WTC11 (cell line): ENCODE results near the gene FASTKD2. TPM values are rescaled to one million over a fixed set of nuclear protein-coding genes. Genes with fewer than 3 reads are reported as not detected.

Experiments used
- ATAC-seq: fragments of 200-7000 bp; cut with Tn5 transposase; 2 replicates; pipeline ENCODE4 v1.10.0; 2021; ENCODE audit warnings: mild to moderate bottlenecking, moderate library complexity
- CTCF ChIA-PET: fragments of 300-600 bp; sonication (Branson Sonifier 250); formaldehyde crosslinking; loops from one replicate; lab custom pipeline; 2021; ENCODE audit warnings: antibody characterized with exemption; lab: Charles Lee
- POLR2A ChIA-PET: fragments of 350-600 bp; sonication (Branson Sonifier 250); formaldehyde crosslinking; loops from one replicate; lab custom pipeline; 2021; ENCODE audit warnings: antibody characterized with exemption; lab: Charles Lee
- DNase-seq: peaks from one replicate; pipeline ENCODE4 v3.0.0; 2021; ENCODE audit warnings: low spot score
- H3K27ac Mint-ChIP-seq: 2 replicates; pipeline ENCODE4 v1.8.0; 2021; ENCODE audit warnings: mixed read lengths
- H3K27me3 Mint-ChIP-seq: 2 replicates; pipeline ENCODE4 v1.8.0; 2021; ENCODE audit warnings: low read depth, mild to moderate bottlenecking, moderate library complexity, mixed read lengths
- H3K36me3 Mint-ChIP-seq: 2 replicates; pipeline ENCODE4 v1.8.0; 2021; ENCODE audit warnings: mixed read lengths
- H3K4me1 Mint-ChIP-seq: 2 replicates; pipeline ENCODE4 v1.8.0; 2022; ENCODE audit warnings: mixed read lengths
- H3K4me3 Mint-ChIP-seq: 2 replicates; pipeline ENCODE4 v1.8.0; 2021; ENCODE audit warnings: mild to moderate bottlenecking, moderate library complexity, mixed read lengths
- H3K9me3 Mint-ChIP-seq: 2 replicates; pipeline ENCODE4 v1.8.0; 2021; ENCODE audit warnings: mixed read lengths
- ATF1 ChIP-seq: sonication (generic); formaldehyde crosslinking; IDR thresholded peaks from 2 replicates; pipeline ENCODE4 v1.8.1; 2023; ENCODE audit warnings: mild to moderate bottlenecking, moderate library complexity, missing genetic modification reagents
- CREM ChIP-seq: sonication (generic); formaldehyde crosslinking; IDR thresholded peaks from 2 replicates; pipeline ENCODE4 v1.8.1; 2022; ENCODE audit warnings: mild to moderate bottlenecking, missing genetic modification reagents, moderate library complexity
- E2F4 ChIP-seq: sonication (generic); formaldehyde crosslinking; IDR thresholded peaks from 2 replicates; pipeline ENCODE4 v1.8.1; 2022; ENCODE audit warnings: low read depth, mild to moderate bottlenecking, moderate library complexity, missing genetic modification reagents, borderline replicate concordance
- FOXP1 ChIP-seq: sonication (generic); formaldehyde crosslinking; IDR thresholded peaks from 2 replicates; pipeline ENCODE4 v1.8.0; 2022; ENCODE audit warnings: missing genetic modification reagents, mild to moderate bottlenecking, moderate library complexity, borderline replicate concordance
- GRHL2 ChIP-seq: fragments of 250-450 bp; sonication (Bioruptor Pico); IDR thresholded peaks from 2 replicates; pipeline ENCODE4 v1.8.0; 2022; ENCODE audit warnings: mild to moderate bottlenecking, moderate library complexity; ENCODE audit not compliant: insufficient replicate concordance, severe bottlenecking
- IRF1 ChIP-seq: sonication (generic); formaldehyde crosslinking; IDR thresholded peaks from 2 replicates; pipeline ENCODE4 v1.8.0; 2023; ENCODE audit warnings: missing genetic modification reagents
- MAX ChIP-seq: sonication (generic); formaldehyde crosslinking; IDR thresholded peaks from 2 replicates; pipeline ENCODE4 v1.8.0; 2022; ENCODE audit warnings: mild to moderate bottlenecking, missing genetic modification reagents
- MXD4 ChIP-seq: fragments of 250-450 bp; sonication (Bioruptor Pico); IDR thresholded peaks from 2 replicates; pipeline ENCODE4 v1.8.0; 2021; ENCODE audit warnings: mild to moderate bottlenecking, moderate library complexity, borderline replicate concordance
- NFATC4 ChIP-seq: fragments of 250-450 bp; sonication (Bioruptor Pico); IDR thresholded peaks from 2 replicates; pipeline ENCODE4 v1.9.0; 2021; ENCODE audit warnings: mild to moderate bottlenecking
- SMAD3 ChIP-seq: sonication (generic); formaldehyde crosslinking; IDR thresholded peaks from 2 replicates; pipeline ENCODE4 v1.8.0; 2022; ENCODE audit warnings: missing genetic modification reagents, mild to moderate bottlenecking, borderline replicate concordance
- USF2 ChIP-seq: sonication (generic); formaldehyde crosslinking; IDR thresholded peaks from 2 replicates; pipeline ENCODE4 v1.8.1; 2023; ENCODE audit warnings: mild to moderate bottlenecking, missing genetic modification reagents, moderate library complexity
- ZBTB43 ChIP-seq: sonication (generic); formaldehyde crosslinking; IDR thresholded peaks from 2 replicates; pipeline ENCODE4 v1.8.1; 2023; ENCODE audit warnings: mild to moderate bottlenecking, missing genetic modification reagents
- ZMAT4 ChIP-seq: fragments of 250-450 bp; sonication (Bioruptor Pico); IDR thresholded peaks from 2 replicates; pipeline ENCODE4 v1.9.0; 2021; ENCODE audit warnings: mild to moderate bottlenecking
- ZNF232 ChIP-seq: sonication (generic); formaldehyde crosslinking; IDR thresholded peaks from 2 replicates; pipeline ENCODE4 v1.8.0; 2022; ENCODE audit warnings: mild to moderate bottlenecking, missing genetic modification reagents
- ZNF416 ChIP-seq: fragments of 250-450 bp; sonication (Bioruptor Pico); IDR thresholded peaks from 2 replicates; pipeline ENCODE4 v1.9.0; 2021; ENCODE audit warnings: mild to moderate bottlenecking, inconsistent platforms
- ZNF512 ChIP-seq: sonication (generic); formaldehyde crosslinking; IDR thresholded peaks from 2 replicates; pipeline ENCODE4 v1.8.1; 2022; ENCODE audit warnings: missing genetic modification reagents, borderline replicate concordance
- total RNA-seq: library from RNA; stranded (reverse); gene quantifications from 3 replicates; pipeline ENCODE4 v1.2.3, GENCODE V29; 2021

The FASTKD2 gene
- total RNA-seq, 1 experiment from 2014 or later, result 33.7 TPM

- no peak for TF ChIP-seq ZNF232 (CRISPR knock-in tag)
- no peak for TF ChIP-seq ZBTB43
Measured at GRCh38 chr2:206824993-206825392, 59.6 kb downstream of the FASTKD2 start (continued).

GRCh38 chr2:206831442-206831995 is 66.1 kb downstream of the FASTKD2 start:
- no peak for TF ChIP-seq CREM
- H3K9me3 Mint-ChIP-seq, result peaks cover 37% of the 10 kb centered on the region
- ChIA-PET POLR2A (no interaction called here), CTCF (interaction anchor here (1.0 to 1.7 kb wide), 3 partner anchors 10 to 642 kb away, joined by 3 to 16 read pairs (median 4); no protein-coding TSS in a partner anchor)
- no peak for DNase-seq
- ATAC-seq, result peak; percentile 84
- no peak overlapping the region for H3K27ac Mint-ChIP-seq
- H3K27me3 Mint-ChIP-seq, result no peaks in the 10 kb centered on the region; the same call in 1 of the 2 replicates
- no peak overlapping the region for H3K4me3 Mint-ChIP-seq
- H3K4me1 Mint-ChIP-seq, result peaks cover 12% of the 10 kb centered on the region; the same call in 1 of the 2 replicates
- peaks cover 31% of the 10 kb centered on the region for H3K36me3 Mint-ChIP-seq

- CTCF ChIA-PET, result no interaction called here
- DNase-seq, result no peak
Measured at GRCh38 chr2:206832873-206833272, 67.5 kb downstream of the FASTKD2 start.

More at GRCh38 chr2:206832873-206833272, 67.5 kb downstream of the FASTKD2 start:
- Mint-ChIP-seq H3K27ac (no peak overlapping the region), H3K4me3 (no peak overlapping the region), H3K27me3 (no peaks in the 10 kb centered on the region; the same call in 1 of the 2 replicates), H3K4me1 (peaks cover 10% of the 10 kb centered on the region; the same call in 1 of the 2 replicates), H3K9me3 (peaks cover 37% of the 10 kb centered on the region), H3K36me3 (peaks cover 31% of the 10 kb centered on the region)
- ATAC-seq, result no peak
- no peak for TF ChIP-seq NFATC4 (CRISPR knock-in tag)
- no peak for TF ChIP-seq MXD4 (CRISPR knock-in tag)
- no peak for TF ChIP-seq ZNF416 (CRISPR knock-in tag)
- no peak for TF ChIP-seq ATF1 (CRISPR knock-in tag)
- no peak for TF ChIP-seq ZMAT4
- TF ChIP-seq IRF1 (CRISPR knock-in tag), result no peak
- no peak for TF ChIP-seq MAX (CRISPR knock-in tag)
- TF ChIP-seq USF2 (CRISPR knock-in tag), result no peak
- no peak for TF ChIP-seq E2F4
- TF ChIP-seq ZBTB43, result no peak
- TF ChIP-seq GRHL2 (CRISPR knock-in tag), result no peak
- no peak for TF ChIP-seq FOXP1 (CRISPR knock-in tag)
- no peak for TF ChIP-seq ZNF512
- TF ChIP-seq SMAD3 (CRISPR knock-in tag), result no peak
- POLR2A ChIA-PET, result no interaction called here
